H1 (cell line): ENCODE measurements around the gene RNF175. TPM values are rescaled to one million over a fixed set of nuclear protein-coding genes. Genes with fewer than 3 reads are reported as not detected.

ENCODE experiments used
- CBX8 ChIP-seq: fragments of 300-800, 300-1000 bp; sonication (generic); IDR thresholded peaks from 2 replicates; pipeline ENCODE4 v1.7.1; 2016; ENCODE audit warnings: low read depth, low read length, borderline replicate concordance
- CREB1 ChIP-seq: IDR thresholded peaks from 2 replicates; pipeline ENCODE4 v1.6.1; 2012; ENCODE audit warnings: inconsistent platforms
- EGR1 ChIP-seq: IDR thresholded peaks from 2 replicates; pipeline ENCODE4 v1.6.1; 2011; ENCODE audit warnings: low read depth, low read length, borderline replicate concordance
- HDAC2 ChIP-seq, 2 experiments: fragments of 300-600 bp in 1 of 2; sonication (generic) in 1 of 2; IDR thresholded peaks; 2 replicates each; pipeline ENCODE4 v1.6.1; 2011 to 2012; ENCODE audit warnings: low read depth in 2 of 2, low read length in 2 of 2, mild to moderate bottlenecking in 2 of 2, moderate library complexity in 2 of 2, borderline replicate concordance in 1 of 2, inconsistent platforms in 1 of 2
- JUN ChIP-seq: IDR thresholded peaks from 2 replicates; pipeline ENCODE4 v1.6.1; 2011; ENCODE audit warnings: low read depth, mild to moderate bottlenecking, improper control_type of control experiment, low read length
- KDM1A ChIP-seq: fragments of 200-600, 300-600 bp; sonication (generic); IDR thresholded peaks from 2 replicates; pipeline ENCODE4 v1.7.1; 2016; ENCODE audit warnings: mild to moderate bottlenecking, low read length, borderline replicate concordance
- MAFK ChIP-seq: IDR thresholded peaks from 2 replicates; pipeline ENCODE4 v1.6.1; 2012; ENCODE audit warnings: low read depth, mild to moderate bottlenecking, improper control_type of control experiment, low read length
- POLR2A ChIP-seq, 2 experiments: IDR thresholded peaks; 1 replicate in 1 of 2; 2 replicates in 1 of 2; pipeline ENCODE4 v1.6.1; 2011; ENCODE audit warnings: low read depth in 2 of 2, low read length in 2 of 2, mild to moderate bottlenecking in 2 of 2; ENCODE audit errors: control extremely low read depth in 1 of 2
- POLR2AphosphoS5 ChIP-seq: IDR thresholded peaks from 2 replicates; pipeline ENCODE4 v1.6.1; 2011; ENCODE audit warnings: low read depth, low read length
- POU5F1 ChIP-seq: IDR thresholded peaks from 2 replicates; pipeline ENCODE4 v1.6.1; 2011; ENCODE audit warnings: low read depth, mild to moderate bottlenecking, low read length, moderate library complexity
- RXRA ChIP-seq: IDR thresholded peaks from 2 replicates; pipeline ENCODE4 v1.6.1; 2011; ENCODE audit warnings: low read depth, mild to moderate bottlenecking, low read length, moderate library complexity; ENCODE audit not compliant: insufficient read depth
- SIN3A ChIP-seq, 2 experiments: IDR thresholded peaks in 1 of 2; conservative IDR thresholded peaks in 1 of 2; 2 replicates each; pipeline ENCODE4 v1.6.1; 2011 to 2012; ENCODE audit warnings: low read length in 2 of 2, improper control_type of control experiment in 1 of 2, low read depth in 1 of 2, mild to moderate bottlenecking in 1 of 2
- SIX5 ChIP-seq: IDR thresholded peaks from 2 replicates; pipeline ENCODE4 v1.6.1; 2011; ENCODE audit warnings: mild to moderate bottlenecking, low read depth, low read length
- SP1 ChIP-seq: IDR thresholded peaks from 2 replicates; pipeline ENCODE4 v1.6.1; 2011; ENCODE audit warnings: low read depth, low read length
- SUZ12 ChIP-seq: fragments of 200-600 bp; sonication (generic); IDR thresholded peaks from 2 replicates; pipeline ENCODE4 v1.6.1; 2012; ENCODE audit warnings: mild to moderate bottlenecking, inconsistent platforms, low read length, moderate library complexity, mixed read lengths
- TAF1 ChIP-seq: IDR thresholded peaks from 2 replicates; pipeline ENCODE4 v1.6.1; 2011; ENCODE audit warnings: mild to moderate bottlenecking, low read depth, low read length
- TAF7 ChIP-seq: optimal IDR thresholded peaks from 2 replicates; pipeline ENCODE3; 2011; ENCODE audit warnings: low read depth, mild to moderate bottlenecking, inconsistent platforms, low read length, moderate library complexity, borderline replicate concordance
- TBP ChIP-seq: IDR thresholded peaks from 2 replicates; pipeline ENCODE4 v1.6.1; 2011; ENCODE audit warnings: low read depth, low read length, improper control_type of control experiment
- YY1 ChIP-seq: IDR thresholded peaks from 2 replicates; pipeline ENCODE4 v1.6.1; 2011; ENCODE audit warnings: low read depth, mild to moderate bottlenecking, low read length
- polyA plus RNA-seq, 7 experiments: library from polyadenylated mRNA; depleted of rRNA in 3 of 7; stranded (reverse) in 5 of 7; unstranded in 2 of 7; fragments of >200 nt in 5 of 7; fragments of 200-250 nt in 2 of 7; gene quantifications; 1 replicate in 5 of 7; 2 replicates in 1 of 7; 4 replicates in 1 of 7; pipeline versions ENCODE4 v1.2.1 to v1.2.3, GENCODE V29; 2011 to 2013; ENCODE audit warnings: missing spikeins in 2 of 7, mixed read lengths in 2 of 7
- total RNA-seq: library from RNA; stranded (reverse); fragmentation: NEBNext Ultra II Directional; extraction: Animal tissue kit (Norgen Biotek cat#: 25700); gene quantifications from 2 replicates; pipeline ENCODE4 v1.2.1, GENCODE V29; 2021

RNF175 gene
- total and polyA plus RNA-seq, 2 of the 8 experiments (the other 6 are each of a cell fraction or from before 2014, with no cell fraction given), result 7.9 to 9.8 TPM

DNA sequence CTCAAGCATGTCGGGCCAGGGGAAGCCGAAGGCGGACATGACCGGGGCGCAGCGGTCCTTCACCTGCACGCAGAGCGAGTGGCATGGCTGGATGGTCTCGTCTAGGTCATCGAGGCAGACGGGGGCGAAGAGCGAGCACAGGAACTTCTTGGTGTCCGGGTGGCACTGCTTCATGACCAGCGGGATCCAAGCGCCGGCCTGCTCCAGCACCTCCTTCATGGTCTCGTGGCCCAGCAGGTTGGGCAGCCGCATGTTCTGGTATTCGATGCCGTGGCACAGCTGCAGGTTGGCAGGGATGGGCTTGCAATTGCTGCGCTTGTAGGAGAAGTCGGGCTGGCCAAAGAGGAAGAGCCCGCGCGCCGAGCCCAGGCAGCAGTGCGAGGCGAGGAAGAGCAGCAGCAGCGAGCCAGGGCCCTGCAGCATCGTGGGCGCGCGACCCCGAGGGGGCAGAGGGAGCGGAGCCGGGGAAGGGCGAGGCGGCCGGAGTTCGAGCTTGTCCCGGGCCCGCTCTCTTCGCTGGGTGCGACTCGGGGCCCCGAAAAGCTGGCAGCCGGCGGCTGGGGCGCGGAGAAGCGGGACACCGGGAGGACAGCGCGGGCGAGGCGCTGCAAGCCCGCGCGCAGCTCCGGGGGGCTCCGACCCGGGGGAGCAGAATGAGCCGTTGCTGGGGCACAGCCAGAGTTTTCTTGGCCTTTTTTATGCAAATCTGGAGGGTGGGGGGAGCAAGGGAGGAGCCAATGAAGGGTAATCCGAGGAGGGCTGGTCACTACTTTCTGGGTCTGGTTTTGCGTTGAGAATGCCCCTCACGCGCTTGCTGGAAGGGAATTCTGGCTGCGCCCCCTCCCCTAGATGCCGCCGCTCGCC, 28.8 kb upstream of the RNF175 start, which contains the start of gene SFRP2 (continued):
- TF ChIP-seq TAF7 (peak; percentile 70), POLR2AphosphoS5 (peak; percentile 86), MAFK (no peak), SIN3A (conservative IDR thresholded peaks at IDR 0.05 in 1 of 2, IDR thresholded peaks at IDR 0.05 in 1 of 2; ENCODE audit: low read depth in 1 of 2, low read length in 2 of 2) (peak in 1 of 2 experiments; percentile 26; a peak in 1 of 4 replicates), EGR1 (peak; percentile 17; the same call in 1 of the 2 replicates), HDAC2 (IDR thresholded peaks at IDR 0.05; ENCODE audit: borderline replicate concordance in 1 of 2, low read depth in 2 of 2, low read length in 2 of 2) (peak in 1 of 2 experiments; percentile 27; a peak in 2 of 4 replicates), POLR2A (IDR thresholded peaks at IDR 0.05; ENCODE audit: control extremely low read depth in 1 of 2, low read depth in 2 of 2, low read length in 2 of 2) (peak in 1 of 2 experiments; percentile 94; a peak in 2 of 3 replicates), TBP (peak; percentile 94), POU5F1 (peak; percentile 53; the same call in 1 of the 2 replicates), SP1 (0 out of 2 replicates have a peak, but pooled peaks have one; percentile 45), SUZ12 (no peak), JUN (no peak), RXRA (no peak), YY1 (0 out of 2 replicates have a peak, but pooled peaks have one; percentile 3), TAF1 (peak; percentile 85), CREB1 (no peak), CBX8 (no peak), SIX5 (no peak), KDM1A (no peak)
- TF ChIP-seq, all 59 proteins: peak for 17
